Measurements from ENCODE around the gene MICAL3. TPM values are rescaled to one million over a fixed set of nuclear protein-coding genes. Genes with fewer than 3 reads are reported as not detected.
"Not testable (repeated sequence)": the region's sequence is repeated elsewhere in the genome, so short reads cannot be mapped to it uniquely, and the experiment has no call there.

Gene MICAL3
- total RNA-seq, 1 donor from 2014 or later, result 36.9 TPM

DNA sequence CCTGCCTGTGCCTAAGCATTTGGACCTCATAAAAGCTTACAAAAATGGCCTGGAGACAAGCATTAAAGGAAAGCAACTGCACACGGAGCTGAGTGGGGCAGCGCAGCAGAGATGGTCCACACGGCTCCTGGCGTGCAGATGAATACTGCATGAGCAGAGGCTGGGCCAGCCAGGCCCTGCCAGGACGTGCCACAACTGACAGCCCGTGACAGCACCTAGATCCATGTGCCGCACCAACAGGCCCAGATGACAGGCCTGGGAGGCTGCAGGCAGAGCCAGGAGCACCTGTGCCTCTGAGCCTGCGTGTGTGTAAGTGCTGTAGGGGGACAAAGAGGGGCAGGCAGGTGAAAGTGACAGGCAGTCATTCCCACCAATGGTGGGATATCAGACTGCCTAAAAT lies 33.4 kb downstream of the MICAL3 start:
- Histone ChIP-seq H3K4me1 (peaks cover 0 to 7% of the 10 kb centered on the region in 2 donors), H3K27me3 (no peaks in the 10 kb centered on the region), H3K4me3 (no peak overlapping the region), H3K9me3 (no peaks in the 10 kb centered on the region), H3K36me3 (no peaks in the 10 kb centered on the region), H3K27ac (no peak overlapping the region)
- DNase-seq (ENCODE audit: low spot score in 2 of 2), result no peak
- intact Hi-C loops (cut with DNase I), result no loop called here
- TF ChIP-seq, protein P1, sequence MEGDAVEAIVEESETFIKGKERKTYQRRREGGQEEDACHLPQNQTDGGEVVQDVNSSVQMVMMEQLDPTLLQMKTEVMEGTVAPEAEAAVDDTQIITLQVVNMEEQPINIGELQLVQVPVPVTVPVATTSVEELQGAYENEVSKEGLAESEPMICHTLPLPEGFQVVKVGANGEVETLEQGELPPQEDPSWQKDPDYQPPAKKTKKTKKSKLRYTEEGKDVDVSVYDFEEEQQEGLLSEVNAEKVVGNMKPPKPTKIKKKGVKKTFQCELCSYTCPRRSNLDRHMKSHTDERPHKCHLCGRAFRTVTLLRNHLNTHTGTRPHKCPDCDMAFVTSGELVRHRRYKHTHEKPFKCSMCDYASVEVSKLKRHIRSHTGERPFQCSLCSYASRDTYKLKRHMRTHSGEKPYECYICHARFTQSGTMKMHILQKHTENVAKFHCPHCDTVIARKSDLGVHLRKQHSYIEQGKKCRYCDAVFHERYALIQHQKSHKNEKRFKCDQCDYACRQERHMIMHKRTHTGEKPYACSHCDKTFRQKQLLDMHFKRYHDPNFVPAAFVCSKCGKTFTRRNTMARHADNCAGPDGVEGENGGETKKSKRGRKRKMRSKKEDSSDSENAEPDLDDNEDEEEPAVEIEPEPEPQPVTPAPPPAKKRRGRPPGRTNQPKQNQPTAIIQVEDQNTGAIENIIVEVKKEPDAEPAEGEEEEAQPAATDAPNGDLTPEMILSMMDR (IDR thresholded peaks at IDR 0.05), result no peak

DNA sequence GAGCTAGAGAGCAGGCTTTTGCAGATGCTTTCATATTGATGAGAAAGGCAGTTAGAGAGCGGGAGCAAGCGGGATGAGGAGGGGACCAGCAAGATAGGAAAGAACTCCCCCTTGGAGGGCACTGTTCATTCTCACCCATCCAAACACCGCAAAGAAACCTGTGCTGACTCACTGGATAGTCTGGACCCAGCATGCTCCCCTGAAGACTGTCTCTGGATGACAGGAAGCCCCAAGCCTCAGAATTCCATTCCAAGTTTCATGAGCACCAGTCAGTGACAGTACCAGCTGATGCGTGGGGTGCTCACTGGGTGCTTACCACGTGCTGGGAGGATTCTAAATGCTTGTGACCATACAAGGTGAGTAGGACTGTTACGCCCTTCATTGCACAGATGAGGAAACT lies 34.2 kb downstream of the MICAL3 start:
- no peaks in the 10 kb centered on the region for H3K36me3 ChIP-seq
- H3K27ac ChIP-seq, result no peak overlapping the region
- DNase-seq (ENCODE audit: low spot score in 2 of 2), result no peak
- no peak overlapping the region for H3K4me3 ChIP-seq
- intact Hi-C loops (cut with DNase I), result no loop called here
- H3K4me1 ChIP-seq, result peaks cover 0 to 7% of the 10 kb centered on the region in 2 donors
- no peaks in the 10 kb centered on the region for H3K27me3 ChIP-seq
- TF ChIP-seq, protein P1 (IDR thresholded peaks at IDR 0.05), result no peak
- H3K9me3 ChIP-seq, result no peaks in the 10 kb centered on the region

DNA sequence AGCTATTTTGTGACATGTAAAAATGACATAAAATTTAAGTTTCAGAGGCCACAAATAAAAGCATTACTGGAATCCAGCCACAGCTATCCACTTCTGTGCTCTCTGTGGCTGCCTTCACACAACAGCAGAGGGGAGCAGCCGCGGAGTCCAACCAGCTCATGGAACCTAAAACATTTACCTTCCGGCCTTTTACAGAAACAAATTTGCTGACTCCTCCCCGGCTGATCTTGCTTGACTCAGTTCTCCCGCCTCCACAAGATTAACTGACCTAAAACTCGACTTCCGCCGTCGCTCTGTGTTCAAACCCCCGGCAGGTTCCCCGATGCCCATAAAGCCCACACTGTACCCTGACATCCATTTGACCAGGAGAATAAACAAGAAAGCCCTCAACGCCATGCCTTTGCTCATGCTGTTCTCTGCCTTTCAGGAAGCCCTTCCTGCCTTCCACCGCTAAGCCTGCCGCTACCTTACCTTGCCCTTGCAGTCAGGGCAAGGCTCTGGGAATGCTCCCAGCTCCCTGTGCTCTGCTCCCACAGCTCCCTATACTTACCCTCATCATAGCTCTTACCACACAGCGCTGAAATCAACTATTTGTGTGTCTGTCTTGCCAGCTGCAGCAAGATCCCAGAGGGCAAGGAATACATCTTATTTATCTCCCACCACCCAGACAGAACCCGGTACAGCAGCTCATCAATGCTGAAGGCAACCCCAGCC lies 35.4 kb downstream of the MICAL3 start:
- no peaks in the 10 kb centered on the region for H3K36me3 ChIP-seq
- no peaks in the 10 kb centered on the region for H3K27me3 ChIP-seq
- DNase-seq (ENCODE audit: low spot score in 2 of 2), result no peak
- no peak overlapping the region for H3K27ac ChIP-seq
- TF ChIP-seq, protein P1 (IDR thresholded peaks at IDR 0.05), result no peak
- peaks cover 0 to 4% of the 10 kb centered on the region in 2 donors for H3K4me1 ChIP-seq
- intact Hi-C loops (cut with DNase I), result no loop called here
- no peak overlapping the region for H3K4me3 ChIP-seq
- no peaks in the 10 kb centered on the region for H3K9me3 ChIP-seq

DNA sequence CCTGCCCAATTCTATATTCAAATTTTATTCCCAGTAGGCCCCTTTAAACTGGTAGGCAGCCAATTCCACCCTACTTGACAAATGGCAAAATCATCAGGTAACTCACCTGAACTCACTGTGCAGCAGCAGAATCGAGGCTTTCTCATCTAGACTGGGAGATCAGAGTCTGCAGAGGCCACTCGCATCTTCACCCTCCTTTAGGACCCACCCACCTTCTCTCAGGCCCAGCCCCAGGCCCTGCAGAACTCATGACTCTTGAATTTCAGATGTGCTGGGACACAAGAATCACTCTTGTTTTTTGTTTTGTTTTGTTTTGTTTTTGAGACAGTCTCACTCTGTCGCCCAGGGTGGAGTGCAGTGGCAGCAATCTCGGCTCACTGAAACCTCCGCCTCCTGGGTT lies 38.8 kb downstream of the MICAL3 start:
- H3K9me3 ChIP-seq, result no peaks in the 10 kb centered on the region
- no peaks in the 10 kb centered on the region for H3K27me3 ChIP-seq
- H3K36me3 ChIP-seq, result no peaks in the 10 kb centered on the region
- H3K4me3 ChIP-seq, result no peak overlapping the region
- no peaks in the 10 kb centered on the region for H3K4me1 ChIP-seq
- no peak for DNase-seq (ENCODE audit: low spot score in 2 of 2)
- no peak overlapping the region for H3K27ac ChIP-seq
- intact Hi-C loops (cut with DNase I), result no loop called here
- TF ChIP-seq, protein P1 (IDR thresholded peaks at IDR 0.05), result no peak

DNA sequence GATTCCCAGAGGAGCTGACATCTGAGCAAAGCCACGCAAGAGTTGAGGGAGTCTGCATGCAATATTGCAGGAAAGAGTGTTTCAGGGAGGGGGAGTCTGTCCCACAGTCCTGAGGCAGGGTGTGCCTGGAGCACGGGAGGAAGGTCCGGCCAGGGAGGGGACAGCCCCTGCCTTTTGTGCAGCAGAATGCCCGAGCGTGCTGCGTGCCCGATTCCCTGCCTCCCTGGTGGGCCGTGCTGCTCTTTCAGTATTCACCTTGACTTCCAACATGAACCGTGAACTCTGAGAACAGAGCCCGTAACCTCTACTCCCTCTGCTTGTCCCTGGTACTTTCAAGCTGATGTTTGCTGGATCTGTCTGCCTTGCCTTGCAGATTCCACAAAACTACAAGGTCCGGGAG lies 39.3 kb downstream of the MICAL3 start:
- DNase-seq (ENCODE audit: low spot score in 2 of 2); H3K36me3 ChIP-seq; H3K9me3 ChIP-seq; H3K27me3 ChIP-seq; intact Hi-C loops (cut with DNase I); H3K27ac ChIP-seq; H3K4me1 ChIP-seq; H3K4me3 ChIP-seq: not testable (repeated sequence)

DNA sequence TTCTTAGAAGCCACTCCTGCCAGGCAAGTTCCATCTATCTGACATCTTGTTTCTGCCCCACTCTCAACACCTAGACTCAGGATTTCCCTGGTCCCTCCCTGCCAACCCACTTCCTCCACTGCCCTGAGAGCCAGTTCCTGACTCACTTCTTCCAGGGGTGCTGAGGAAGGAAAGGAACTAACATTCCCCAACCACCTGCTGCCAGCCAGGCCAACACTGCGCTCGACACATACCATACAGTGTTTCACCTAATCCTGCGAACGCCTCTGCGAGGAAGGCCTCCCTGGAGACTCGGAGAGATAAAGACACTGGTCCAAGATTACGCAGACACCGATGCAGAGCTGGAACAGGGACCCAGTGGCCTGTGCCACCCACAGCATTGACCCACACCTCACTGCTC lies 40.2 kb downstream of the MICAL3 start:
- Histone ChIP-seq H3K4me1 (no peaks in the 10 kb centered on the region), H3K4me3 (no peak overlapping the region), H3K27ac (no peak overlapping the region)

More for the DNA sequence above, 40.2 kb downstream of the MICAL3 start:
- Histone ChIP-seq H3K36me3 (no peaks in the 10 kb centered on the region), H3K27me3 (no peaks in the 10 kb centered on the region), H3K9me3 (no peaks in the 10 kb centered on the region)
- TF ChIP-seq, protein P1 (IDR thresholded peaks at IDR 0.05), result no peak
- no peak for DNase-seq (ENCODE audit: low spot score in 2 of 2)
- intact Hi-C loops (cut with DNase I), result no loop called here

Data from ascending aorta (tissue), 2 donors.